Measurements from ENCODE around the gene ENTPD5. TPM values are rescaled to one million over a fixed set of nuclear protein-coding genes. Genes with fewer than 3 reads are reported as not detected.

ENTPD5 gene
- polyA plus RNA-seq, 1 of the 3 experiments (the other 2 are of a cell fraction), result 5.5 TPM

GRCh38 chr14:73955674-73956073 is 63.4 kb downstream of the ENTPD5 start:
- Histone ChIP-seq H4K20me1 (ENCODE audit: insufficient read depth) (no peaks in the 10 kb centered on the region), H2AFZ (ENCODE audit: low read depth) (no peak overlapping the region), H3K4me3 (ENCODE audit: low read depth in 2 of 2, low read length in 1 of 2) (no peak overlapping the region), H3K9me2 (no peaks in the 10 kb centered on the region), H3K79me2 (ENCODE audit: insufficient read depth) (peaks cover 30% of the 10 kb centered on the region), H3K27me3 (ENCODE audit: insufficient read depth) (no peaks in the 10 kb centered on the region), H3K36me3 (replicated peaks in 1 of 2; ENCODE audit: control insufficient read depth in 1 of 2, insufficient read depth in 2 of 2, low read length in 1 of 2) (peaks cover 44 to 50% of the 10 kb centered on the region in 2 experiments), H3F3A (replicated peaks; ENCODE audit: insufficient read depth) (no peaks in the 10 kb centered on the region), H3K9me3 (no peaks in the 10 kb centered on the region), H3K4me2 (no peak overlapping the region), H3K4me1 (ENCODE audit: control insufficient read depth in 1 of 2, insufficient read depth in 2 of 2, low read depth in 1 of 2, low read length in 1 of 2) (peaks cover 0 to 6% of the 10 kb centered on the region in 2 experiments; a peak in 2 of 4 replicates), H3K27ac (ENCODE audit: low read depth in 2 of 2, low read length in 1 of 2) (no peak overlapping the region), H3K9ac (no peak overlapping the region)
- 93% methylated on average over 5 of the region's 5 CpGs for WGBS (ENCODE audit: low lambda C conversion rate)
- POLR2A ChIA-PET, result no interaction called here
- no peak for DNase-seq
- TF ChIP-seq RFX5 (IDR thresholded peaks at IDR 0.05; ENCODE audit: low read length) (no peak), YY1 (IDR thresholded peaks at IDR 0.05; ENCODE audit: low read depth) (no peak), NRF1 (IDR thresholded peaks at IDR 0.05; ENCODE audit: low read depth, low read length) (no peak), FOSL2 (IDR thresholded peaks at IDR 0.05; ENCODE audit: borderline replicate concordance, low read depth) (no peak), CHD2 (IDR thresholded peaks at IDR 0.05; ENCODE audit: low read length, partially characterized antibody) (no peak), USF2 (IDR thresholded peaks at IDR 0.05; ENCODE audit: borderline replicate concordance, low read depth, low read length) (no peak), RXRA (IDR thresholded peaks at IDR 0.05; ENCODE audit: borderline replicate concordance, low read depth) (no peak), ELF1 (IDR thresholded peaks at IDR 0.05) (no peak), PBX3 (IDR thresholded peaks at IDR 0.05) (no peak)
- CTCF ChIA-PET, result no interaction called here

GRCh38 chr14:73953731-73954130 is 65.4 kb downstream of the ENTPD5 start:
- H2AFZ ChIP-seq (ENCODE audit: low read depth), result no peak overlapping the region
- 56% methylated on average over 1 of the region's 1 CpG for WGBS (ENCODE audit: low lambda C conversion rate)
- peaks cover 34% of the 10 kb centered on the region for H3K79me2 ChIP-seq (ENCODE audit: insufficient read depth)
- H3K27ac ChIP-seq (ENCODE audit: low read depth in 2 of 2, low read length in 1 of 2), result no peak overlapping the region
- CTCF ChIA-PET, result no interaction called here
- H3K9ac ChIP-seq, result no peak overlapping the region
- H3K9me2 ChIP-seq, result no peaks in the 10 kb centered on the region
- H3K4me1 ChIP-seq (ENCODE audit: control insufficient read depth in 1 of 2, insufficient read depth in 2 of 2, low read depth in 1 of 2, low read length in 1 of 2), result peaks cover 0 to 6% of the 10 kb centered on the region in 2 experiments; a peak in 2 of 4 replicates
- H4K20me1 ChIP-seq (ENCODE audit: insufficient read depth), result no peaks in the 10 kb centered on the region
- TF ChIP-seq USF1 (IDR thresholded peaks at IDR 0.05; ENCODE audit: borderline replicate concordance, low read depth) (no peak), MEF2A (IDR thresholded peaks at IDR 0.05; ENCODE audit: borderline replicate concordance, low read depth) (no peak), FOXM1 (IDR thresholded peaks at IDR 0.05; ENCODE audit: low read depth) (no peak), POLR2AphosphoS5 (IDR thresholded peaks at IDR 0.05; ENCODE audit: low read depth, low read length) (no peak), NRF1 (IDR thresholded peaks at IDR 0.05; ENCODE audit: low read depth, low read length) (no peak), MAX (IDR thresholded peaks at IDR 0.05; ENCODE audit: low read depth) (no peak), TCF12 (IDR thresholded peaks at IDR 0.05) (no peak), USF2 (IDR thresholded peaks at IDR 0.05; ENCODE audit: borderline replicate concordance, low read depth, low read length) (no peak), ELF1 (IDR thresholded peaks at IDR 0.05) (no peak), REST (IDR thresholded peaks at IDR 0.05; ENCODE audit: low read depth, low read length) (no peak)
- no peak for DNase-seq
- H3K4me2 ChIP-seq, result no peak overlapping the region
- peaks cover 6% of the 10 kb centered on the region for H3F3A ChIP-seq (replicated peaks; ENCODE audit: insufficient read depth)
- H3K9me3 ChIP-seq, result no peaks in the 10 kb centered on the region
- H3K4me3 ChIP-seq (ENCODE audit: low read depth in 2 of 2, low read length in 1 of 2), result no peak overlapping the region
- POLR2A ChIA-PET, result no interaction called here
- H3K27me3 ChIP-seq (ENCODE audit: insufficient read depth), result no peaks in the 10 kb centered on the region
- H3K36me3 ChIP-seq (replicated peaks in 1 of 2; ENCODE audit: control insufficient read depth in 1 of 2, insufficient read depth in 2 of 2, low read length in 1 of 2), result peaks cover 33 to 34% of the 10 kb centered on the region in 2 experiments
